ENCODE data around the gene MTERF2.

GRCh38 chr12:106957583-106957982 lies 29.4 kb downstream of the MTERF2 start:
- no peak for TF ChIP-seq EGR1 (IDR thresholded peaks at IDR 0.05; ENCODE audit: low read depth)
- no peak for TF ChIP-seq CTCF (IDR thresholded peaks at IDR 0.05 in 2 of 3, conservative IDR thresholded peaks at IDR 0.05 in 1 of 3; ENCODE audit: borderline replicate concordance in 1 of 3, insufficient read depth in 1 of 3, low read depth in 2 of 3, low read length in 2 of 3)
